ENCODE data around the gene NAA25. TPM values are rescaled to one million over a fixed set of nuclear protein-coding genes. Genes with fewer than 3 reads are reported as not detected.
A peak's percentile ranks its signal among the peaks of the same experiment; 100 is the strongest.

Gene NAA25
- 15.0 TPM for polyA plus RNA-seq

DNA sequence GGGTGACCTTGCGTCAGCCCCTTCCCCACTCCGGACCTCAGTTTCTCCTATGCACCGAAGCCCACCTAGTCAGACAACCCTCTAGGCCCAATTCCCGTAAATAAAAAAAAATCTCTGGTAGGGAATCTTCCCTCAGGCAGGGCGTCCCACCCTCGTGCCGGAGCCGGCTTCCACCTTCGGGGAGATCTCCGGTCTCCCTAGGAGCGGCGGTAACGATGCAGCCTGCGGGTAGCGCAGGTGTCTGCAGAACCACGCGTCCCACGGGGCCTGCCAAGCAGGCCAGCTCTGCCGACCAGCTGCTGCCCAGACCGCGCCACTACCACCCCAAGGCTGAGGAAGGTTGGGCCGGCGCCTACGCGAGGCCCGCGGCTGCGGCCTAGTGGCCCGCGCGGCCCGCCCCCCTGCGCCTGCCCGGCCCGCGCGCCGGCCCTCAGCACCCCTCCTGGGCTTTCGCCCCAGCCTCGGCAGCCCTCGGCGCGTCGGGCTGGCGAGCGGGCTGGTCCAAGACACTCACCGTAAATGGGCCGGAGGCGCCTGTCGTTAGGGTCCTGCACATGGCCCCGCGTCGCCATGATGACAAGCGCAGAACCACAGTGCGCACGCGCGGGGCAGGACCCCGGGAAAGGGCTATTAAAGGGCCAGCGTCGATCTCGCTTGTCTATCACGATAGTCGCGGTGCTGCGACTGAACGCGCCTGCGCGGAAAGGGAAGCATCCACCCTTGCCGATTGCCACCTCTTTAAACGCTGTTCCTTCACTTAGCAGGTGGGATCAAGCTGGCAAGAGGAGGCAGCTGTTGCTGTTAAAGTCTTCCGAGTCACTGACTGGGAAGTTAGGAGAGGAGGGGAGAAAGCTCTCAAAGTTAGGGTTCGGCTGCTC is at the start of gene NAA25:
TSS of gene NAA25 (minus strand) at position 582 of the 878 bp plus-strand sequence. CDS start at position 572, 10 bp downstream.
- peaks cover 28 to 37% (median 32%) of the 10 kb centered on the region in 3 donors for H3K4me1 Mint-ChIP-seq
- no peaks in the 10 kb centered on the region for H3K27me3 Mint-ChIP-seq
- H3K36me3 Mint-ChIP-seq: no peaks in the 10 kb centered on the region
- no peaks in the 10 kb centered on the region for H3K9me3 Mint-ChIP-seq
- H3K4me3 Mint-ChIP-seq: peak within 1 kb of the TSS; percentile 93 to 99 (median 96)
- H3K27ac Mint-ChIP-seq: peak within 1 kb of the TSS; percentile 95 to 97 (median 96)

DNA sequence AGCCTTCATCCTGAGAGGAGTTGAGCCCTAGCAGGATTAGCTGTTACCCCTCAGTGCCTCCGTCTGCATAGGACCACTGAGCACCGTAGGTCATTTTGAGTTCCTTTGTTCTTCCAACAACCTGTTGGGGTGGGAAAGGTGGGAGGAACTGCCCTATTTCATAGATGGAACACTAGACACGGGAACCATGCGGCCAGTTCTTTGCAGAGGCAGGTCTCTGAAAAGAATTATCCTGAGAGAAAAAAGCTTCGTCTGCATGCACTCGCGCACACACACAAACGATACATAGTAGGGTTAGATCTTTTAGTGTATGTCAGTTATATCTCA is 45.3 kb upstream of the NAA25 start:
- Mint-ChIP-seq H3K4me3 (no peak overlapping the region), H3K36me3 (peaks cover 28% of the 10 kb centered on the region), H3K9me3 (peaks cover 11 to 23% (median 19%) of the 10 kb centered on the region in 3 donors), H3K4me1 (peaks cover 8 to 28% (median 25%) of the 10 kb centered on the region in 3 donors), H3K27me3 (no peaks in the 10 kb centered on the region), H3K27ac (peak overlapping the region in 1 of 3 donors; percentile 33)

DNA sequence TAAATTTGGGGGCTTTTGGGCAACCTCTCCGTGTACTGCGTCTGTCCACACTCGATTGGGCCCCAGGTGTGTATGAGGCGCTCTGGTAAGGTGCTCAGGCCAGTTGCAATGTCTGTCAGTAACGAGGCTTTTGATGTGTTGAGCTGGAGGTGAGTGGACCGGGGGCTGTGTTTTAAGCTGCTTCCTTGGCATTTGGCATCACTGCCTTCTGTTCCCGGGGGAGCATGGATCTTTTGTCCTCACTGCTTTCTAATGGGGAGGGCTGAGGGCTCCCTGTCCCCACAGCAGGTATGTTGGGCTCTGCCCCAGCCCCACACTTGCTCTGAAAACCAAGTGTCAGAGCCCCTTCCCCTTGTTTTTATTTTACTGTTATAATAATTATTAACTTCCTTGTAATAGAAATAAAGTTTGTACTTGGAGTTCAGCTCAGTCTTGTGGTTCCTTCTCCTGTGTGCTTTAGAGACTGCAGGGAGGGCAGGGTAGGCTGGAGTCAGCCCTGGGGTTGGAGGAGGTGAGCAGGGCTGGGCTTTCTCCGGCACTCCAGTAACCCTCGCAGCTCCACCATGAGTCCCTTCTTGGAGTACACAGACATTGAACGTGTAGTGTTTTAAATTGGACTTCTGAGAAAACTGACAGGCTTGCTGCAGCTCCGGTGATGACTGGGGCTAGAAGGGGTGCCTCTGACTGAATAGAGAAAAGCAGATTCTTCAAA is 44.8 kb upstream of the NAA25 start:
- Mint-ChIP-seq H3K4me3 (peak overlapping the region in 1 of 4 donors; percentile 16), H3K36me3 (peaks cover 28% of the 10 kb centered on the region), H3K4me1 (peaks cover 10 to 23% (median 20%) of the 10 kb centered on the region in 3 donors), H3K27ac (peak overlapping the region in 1 of 3 donors; percentile 63), H3K27me3 (no peaks in the 10 kb centered on the region), H3K9me3 (peaks cover 11 to 22% (median 16%) of the 10 kb centered on the region in 3 donors)

DNA sequence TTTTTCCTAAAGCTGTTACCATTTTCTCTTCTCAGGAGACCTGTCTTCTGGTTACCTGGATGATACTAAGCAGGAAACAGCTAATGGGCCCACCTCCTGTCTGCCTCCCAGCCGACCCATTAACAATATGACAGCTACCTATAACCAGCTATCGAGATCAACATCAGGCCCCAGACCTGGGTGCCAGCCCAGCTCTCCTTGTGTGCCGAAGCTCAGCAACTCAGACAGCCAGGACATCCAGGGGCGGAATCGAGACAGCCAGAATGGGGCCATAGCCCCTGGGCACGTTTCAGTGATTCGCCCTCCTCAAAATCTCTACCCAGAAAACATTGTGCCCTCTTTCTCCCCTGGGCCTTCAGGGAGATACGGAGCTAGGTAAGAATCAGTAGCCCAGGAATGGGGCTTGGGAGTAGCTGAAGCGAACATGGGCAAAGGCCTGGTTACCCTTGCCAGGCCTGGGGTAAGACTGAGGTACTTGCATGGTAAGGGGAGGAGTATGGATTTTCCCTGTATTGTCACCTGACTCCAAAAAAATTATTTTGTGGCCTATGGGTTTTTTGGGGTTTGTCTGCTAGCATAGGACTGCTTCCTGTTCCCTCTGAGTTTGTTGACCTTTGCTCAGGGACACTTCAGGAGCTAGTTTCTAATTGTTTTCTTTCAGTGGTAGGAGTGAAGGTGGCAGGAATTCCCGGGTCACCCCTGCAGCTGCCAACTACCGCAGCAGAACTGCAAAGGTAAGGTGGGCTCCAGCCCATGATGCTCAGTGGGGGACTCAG is 43.4 kb upstream of the NAA25 start:
- no peaks in the 10 kb centered on the region for H3K27me3 Mint-ChIP-seq
- peaks cover 2 to 9% (median 6%) of the 10 kb centered on the region in 3 donors for H3K9me3 Mint-ChIP-seq
- H3K4me3 Mint-ChIP-seq: no peak overlapping the region
- peaks cover 8 to 14% (median 13%) of the 10 kb centered on the region in 3 donors for H3K4me1 Mint-ChIP-seq
- peak overlapping the region in 1 of 3 donors; percentile 83 for H3K27ac Mint-ChIP-seq
- H3K36me3 Mint-ChIP-seq: peaks cover 20% of the 10 kb centered on the region

GRCh38 chr12:112149596-112149995 is 41.0 kb upstream of the NAA25 start:
- Mint-ChIP-seq H3K4me3 (peak overlapping the region in 1 of 4 donors; percentile 24), H3K36me3 (peaks cover 22% of the 10 kb centered on the region), H3K27ac (peak overlapping the region in 1 of 3 donors; percentile 90), H3K9me3 (no peaks in the 10 kb centered on the region), H3K27me3 (no peaks in the 10 kb centered on the region), H3K4me1 (peaks cover 12 to 14% (median 12%) of the 10 kb centered on the region in 3 donors)

- Mint-ChIP-seq H3K4me3 (peak overlapping the region in 1 of 4 donors; percentile 71), H3K4me1 (peaks cover 12 to 14% (median 12%) of the 10 kb centered on the region in 3 donors), H3K27ac (peak overlapping the region; percentile 21 to 94 (median 88)), H3K27me3 (no peaks in the 10 kb centered on the region), H3K36me3 (peaks cover 19% of the 10 kb centered on the region), H3K9me3 (no peaks in the 10 kb centered on the region)
Measured at GRCh38 chr12:112148031-112148513, 39.5 kb upstream of the NAA25 start.

DNA sequence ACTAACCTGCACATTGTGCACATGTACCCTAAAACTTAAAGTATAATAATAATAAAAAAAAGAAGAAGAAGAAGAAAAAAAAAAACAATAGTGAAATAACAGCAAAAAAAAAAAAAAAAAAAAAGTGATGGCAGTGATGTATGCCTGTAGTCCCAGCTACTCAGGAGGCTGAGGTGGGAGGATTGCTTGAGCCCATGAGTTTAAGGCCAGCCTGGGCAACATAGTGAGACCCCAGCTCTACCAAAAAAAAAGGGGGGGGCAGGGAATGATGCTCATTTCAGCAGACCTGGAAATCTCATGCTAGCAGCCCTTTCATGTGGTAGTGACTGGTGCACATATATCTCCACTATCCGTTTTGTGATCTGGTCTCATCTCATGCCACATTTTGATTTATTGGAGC is 37.5 kb upstream of the NAA25 start:
- Mint-ChIP-seq H3K4me3 (no peak overlapping the region), H3K36me3 (peaks cover 13% of the 10 kb centered on the region), H3K4me1 (peaks cover 10 to 12% (median 12%) of the 10 kb centered on the region in 3 donors), H3K9me3 (no peaks in the 10 kb centered on the region), H3K27ac (peak overlapping the region in 1 of 3 donors; percentile 13), H3K27me3 (no peaks in the 10 kb centered on the region)

DNA sequence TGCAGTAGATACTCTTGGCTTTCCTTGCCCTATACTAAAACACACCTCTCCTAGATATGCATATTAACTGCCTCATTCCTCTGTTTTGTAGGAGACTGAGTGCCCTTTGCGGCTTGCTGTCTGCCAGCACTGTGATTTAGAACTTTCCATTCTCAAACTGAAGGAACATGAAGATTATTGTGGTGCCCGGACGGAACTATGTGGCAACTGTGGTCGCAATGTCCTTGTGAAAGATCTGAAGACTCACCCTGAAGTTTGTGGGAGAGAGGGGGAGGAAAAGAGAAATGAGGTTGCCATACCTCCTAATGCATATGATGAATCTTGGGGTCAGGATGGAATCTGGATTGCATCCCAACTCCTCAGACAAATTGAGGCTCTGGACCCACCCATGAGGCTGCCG is 32.1 kb upstream of the NAA25 start:
- H3K9me3 Mint-ChIP-seq: no peaks in the 10 kb centered on the region
- H3K4me1 Mint-ChIP-seq: peaks cover 0 to 7% (median 4%) of the 10 kb centered on the region in 3 donors
- peaks cover 8% of the 10 kb centered on the region for H3K36me3 Mint-ChIP-seq
- H3K27me3 Mint-ChIP-seq: no peaks in the 10 kb centered on the region
- H3K27ac Mint-ChIP-seq: peak overlapping the region in 1 of 3 donors; percentile 51
- H3K4me3 Mint-ChIP-seq: no peak overlapping the region

DNA sequence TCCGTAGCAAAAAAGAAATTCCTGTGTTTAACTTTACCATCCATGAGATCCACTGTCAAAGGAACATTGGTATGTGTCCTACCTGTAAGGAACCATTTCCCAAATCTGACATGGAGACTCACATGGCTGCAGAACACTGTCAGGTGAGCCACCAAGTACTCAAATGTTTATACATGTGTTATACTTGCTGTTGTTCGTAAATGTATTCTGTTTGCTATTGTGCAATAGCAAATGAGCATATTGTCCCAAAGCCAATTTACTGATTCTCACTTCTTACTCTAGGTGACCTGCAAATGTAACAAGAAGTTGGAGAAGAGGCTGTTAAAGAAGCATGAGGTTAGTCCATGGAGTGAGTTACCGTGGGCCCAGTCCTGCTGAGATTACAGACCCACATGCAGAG is 26.1 kb upstream of the NAA25 start:
- no peaks in the 10 kb centered on the region for H3K9me3 Mint-ChIP-seq
- H3K27ac Mint-ChIP-seq: peak overlapping the region in 1 of 3 donors; percentile 59
- H3K4me1 Mint-ChIP-seq: peaks cover 14 to 22% (median 21%) of the 10 kb centered on the region in 3 donors
- H3K36me3 Mint-ChIP-seq: peaks cover 3% of the 10 kb centered on the region
- H3K4me3 Mint-ChIP-seq: peak overlapping the region in 1 of 4 donors; percentile 41
- H3K27me3 Mint-ChIP-seq: no peaks in the 10 kb centered on the region

- Mint-ChIP-seq H3K27me3 (no peaks in the 10 kb centered on the region), H3K4me1 (peaks cover 21 to 31% (median 30%) of the 10 kb centered on the region in 3 donors), H3K9me3 (no peaks in the 10 kb centered on the region), H3K36me3 (peaks cover 3% of the 10 kb centered on the region), H3K27ac (peak overlapping the region in 1 of 3 donors; percentile 86), H3K4me3 (peak overlapping the region in 1 of 4 donors; percentile 5)
Measured at GRCh38 chr12:112133418-112133817, 24.8 kb upstream of the NAA25 start.

DNA sequence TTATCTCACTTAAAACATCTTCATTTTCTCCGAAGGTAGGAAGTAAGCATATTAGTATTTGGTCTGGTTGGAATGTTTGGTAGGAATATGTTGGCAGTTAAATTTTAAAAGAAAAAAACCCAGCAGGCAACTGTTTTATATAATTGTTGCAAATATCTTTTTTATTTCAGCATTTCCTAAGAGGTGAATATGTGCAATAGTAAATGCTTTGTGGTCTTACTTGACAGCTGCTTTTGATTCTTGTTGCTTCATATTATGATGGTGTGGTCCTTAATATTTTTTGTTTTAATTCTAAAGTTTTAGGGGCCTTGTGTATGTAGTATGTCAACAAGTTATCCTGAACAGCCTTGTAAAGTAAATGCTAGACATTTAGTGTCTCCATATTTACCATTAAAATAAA is 23.1 kb upstream of the NAA25 start:
- H3K27me3 Mint-ChIP-seq: no peaks in the 10 kb centered on the region
- H3K36me3 Mint-ChIP-seq: peaks cover 3% of the 10 kb centered on the region
- peaks cover 28 to 44% (median 38%) of the 10 kb centered on the region in 3 donors for H3K4me1 Mint-ChIP-seq
- H3K9me3 Mint-ChIP-seq: no peaks in the 10 kb centered on the region
- H3K27ac Mint-ChIP-seq: peak overlapping the region in 2 of 3 donors; percentile 86 to 88
- H3K4me3 Mint-ChIP-seq: peak overlapping the region in 2 of 4 donors; percentile 77 to 90

DNA sequence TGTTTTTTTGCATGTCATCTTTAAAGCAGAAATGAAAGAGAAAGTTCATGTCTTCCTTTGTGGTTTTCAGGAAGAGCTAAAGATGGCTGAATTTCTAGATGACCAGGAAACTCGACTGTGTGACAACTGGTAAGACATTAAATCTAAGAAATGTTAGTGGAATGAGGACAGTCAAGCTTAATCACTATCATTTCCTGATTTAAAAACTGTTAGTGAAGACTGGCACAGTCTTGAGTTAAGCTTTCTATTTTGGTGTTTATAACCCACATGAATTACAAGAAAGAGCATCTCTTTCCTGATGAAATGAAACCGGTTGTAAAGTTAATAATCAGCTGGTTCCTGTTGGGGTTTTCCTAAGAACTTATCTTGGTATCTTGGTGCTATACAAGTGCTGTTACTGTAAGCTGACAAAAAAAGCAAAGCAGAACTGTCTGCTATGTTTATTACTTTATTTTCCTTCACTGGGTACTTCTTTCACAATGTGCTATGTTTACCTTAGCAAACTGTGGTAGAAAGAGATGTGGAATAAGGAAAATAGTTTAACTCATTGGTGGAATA is 21.9 kb upstream of the NAA25 start:
- H3K4me3 Mint-ChIP-seq: peak overlapping the region; percentile 55 to 90 (median 86)
- no peaks in the 10 kb centered on the region for H3K27me3 Mint-ChIP-seq

GRCh38 chr12:112126911-112127310 is 18.3 kb upstream of the NAA25 start:
- Mint-ChIP-seq H3K27me3 (no peaks in the 10 kb centered on the region), H3K36me3 (peaks cover 3% of the 10 kb centered on the region), H3K9me3 (no peaks in the 10 kb centered on the region), H3K27ac (peak overlapping the region; percentile 52 to 90 (median 88)), H3K4me1 (peaks cover 37 to 41% (median 39%) of the 10 kb centered on the region in 3 donors), H3K4me3 (peak overlapping the region; percentile 88 to 90 (median 90))

More for the DNA sequence above, 21.9 kb upstream of the NAA25 start:
- Mint-ChIP-seq H3K36me3 (peaks cover 3% of the 10 kb centered on the region), H3K27ac (peak overlapping the region; percentile 68 to 88 (median 86)), H3K4me1 (peaks cover 28 to 50% (median 44%) of the 10 kb centered on the region in 3 donors), H3K9me3 (no peaks in the 10 kb centered on the region)

DNA sequence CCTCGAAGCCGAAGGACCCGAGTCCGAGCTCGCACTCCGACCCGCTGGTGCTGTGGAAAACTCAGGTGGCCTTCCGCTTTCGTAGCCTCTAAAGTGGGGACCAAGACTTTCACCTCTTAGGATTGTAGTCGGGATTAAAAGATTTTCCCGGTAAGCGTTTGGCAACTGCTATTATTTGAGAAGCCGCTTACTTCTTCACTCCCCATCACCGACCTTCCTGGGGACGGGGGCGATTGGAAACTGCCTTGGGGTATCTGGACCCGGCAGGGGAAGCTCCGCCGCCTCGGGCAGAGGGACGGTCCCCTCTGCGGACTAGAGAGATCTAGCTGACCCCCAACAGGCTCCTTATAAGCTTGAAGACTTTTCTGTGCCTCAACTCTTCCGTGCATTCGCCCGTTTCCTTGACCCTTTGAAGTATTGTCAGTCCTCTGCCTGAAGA is 17.4 kb upstream of the NAA25 start:
- Mint-ChIP-seq H3K27me3 (no peaks in the 10 kb centered on the region), H3K4me1 (peaks cover 29 to 35% (median 33%) of the 10 kb centered on the region in 3 donors), H3K9me3 (no peaks in the 10 kb centered on the region), H3K27ac (peak overlapping the region; percentile 52 to 88 (median 88)), H3K36me3 (peaks cover under 1% of the 10 kb centered on the region), H3K4me3 (peak overlapping the region; percentile 88 to 90 (median 90))

Measured in IgD-negative memory B cell (primary cell).